HepG2 (cell line): ENCODE data around the gene TSHZ2. TPM values are rescaled to one million over a fixed set of nuclear protein-coding genes. Genes with fewer than 3 reads are reported as not detected.

ENCODE experiments used
- ATRX ChIP-seq: sonication (generic); formaldehyde crosslinking; IDR thresholded peaks from 2 replicates; pipeline ENCODE4 v1.4.0; 2020; ENCODE audit warnings: missing genetic modification reagents, borderline replicate concordance
- ELF1 ChIP-seq: sonication (generic); formaldehyde crosslinking; IDR thresholded peaks from 2 replicates; pipeline ENCODE4 v1.4.0; 2020; ENCODE audit warnings: missing genetic modification reagents
- FOSL1 ChIP-seq: sonication (generic); formaldehyde crosslinking; IDR thresholded peaks from 2 replicates; pipeline ENCODE4 v1.9.0; 2021; ENCODE audit warnings: missing genetic modification reagents, borderline replicate concordance
- GABPB1 ChIP-seq: IDR thresholded peaks from 2 replicates; pipeline ENCODE4 v1.6.1; 2016; ENCODE audit warnings: mild to moderate bottlenecking, missing genetic modification reagents, moderate library complexity, missing compliant biosample characterization
- HNF4A ChIP-seq: sonication (generic); formaldehyde crosslinking; IDR thresholded peaks from 2 replicates; pipeline ENCODE4 v1.4.0; 2020; ENCODE audit warnings: missing genetic modification reagents
- HOXA9 ChIP-seq: sonication (generic); formaldehyde crosslinking; IDR thresholded peaks from 2 replicates; pipeline ENCODE4 v1.8.1; 2022; ENCODE audit warnings: missing genetic modification reagents, mild to moderate bottlenecking, moderate library complexity, borderline replicate concordance
- KLF15 ChIP-seq: sonication (generic); formaldehyde crosslinking; IDR thresholded peaks from 2 replicates; pipeline ENCODE4 v1.8.1; 2023; ENCODE audit warnings: borderline replicate concordance, mild to moderate bottlenecking, inconsistent platforms, missing genetic modification reagents, mixed read lengths
- KMT2A ChIP-seq: sonication (generic); formaldehyde crosslinking; IDR thresholded peaks from 2 replicates; pipeline ENCODE4 v1.4.0; 2020; ENCODE audit warnings: missing genetic modification reagents
- MXD4 ChIP-seq: IDR thresholded peaks from 2 replicates; pipeline ENCODE4 v1.6.1; 2016; ENCODE audit warnings: mild to moderate bottlenecking, missing biosample characterization, missing genetic modification reagents
- NR0B2 ChIP-seq: sonication (generic); formaldehyde crosslinking; IDR thresholded peaks from 2 replicates; pipeline ENCODE4 v1.4.0; 2020; ENCODE audit warnings: mild to moderate bottlenecking, missing genetic modification reagents
- PCBP1 ChIP-seq: fragments of 200-400 bp; formaldehyde crosslinking; IDR thresholded peaks from 2 replicates; pipeline ENCODE4 v1.6.1; 2017; ENCODE audit warnings: mild to moderate bottlenecking, low read depth, low read length, borderline replicate concordance
- RBFOX2 ChIP-seq: fragments of 200-400 bp; formaldehyde crosslinking; IDR thresholded peaks from 2 replicates; pipeline ENCODE4 v1.6.1; 2017; ENCODE audit warnings: low read depth, mild to moderate bottlenecking, low read length
- RERE ChIP-seq: IDR thresholded peaks from 2 replicates; pipeline ENCODE4 v1.6.1; 2016; ENCODE audit warnings: low read depth, missing genetic modification reagents, missing compliant biosample characterization
- SRSF4 ChIP-seq: fragments of 200-400 bp; formaldehyde crosslinking; IDR thresholded peaks from one replicate; pipeline ENCODE4 v1.6.1; 2018; ENCODE audit warnings: mild to moderate bottlenecking, low read depth, low read length, moderate library complexity; ENCODE audit not compliant: poor library complexity, severe bottlenecking
- TCF7L2 ChIP-seq: IDR thresholded peaks from 2 replicates; pipeline ENCODE4 v1.6.1; 2011; ENCODE audit warnings: mild to moderate bottlenecking, low read depth, low read length, moderate library complexity
- ZBTB21 ChIP-seq: sonication (generic); formaldehyde crosslinking; IDR thresholded peaks from 2 replicates; pipeline ENCODE4 v1.4.0; 2020; ENCODE audit warnings: missing genetic modification reagents
- ZNF10 ChIP-seq: sonication (generic); formaldehyde crosslinking; IDR thresholded peaks from 2 replicates; pipeline ENCODE4 v1.4.0; 2020; ENCODE audit warnings: mild to moderate bottlenecking, low read depth, missing genetic modification reagents, borderline replicate concordance
- ZNF136 ChIP-seq: sonication (generic); formaldehyde crosslinking; IDR thresholded peaks from 2 replicates; pipeline ENCODE4 v1.8.1; 2022; ENCODE audit warnings: low read depth, mild to moderate bottlenecking, moderate library complexity, missing genetic modification reagents
- ZNF30 ChIP-seq: sonication (generic); formaldehyde crosslinking; IDR thresholded peaks from 2 replicates; pipeline ENCODE4 v1.5.0; 2020; ENCODE audit warnings: mild to moderate bottlenecking, missing genetic modification reagents
- ZNF44 ChIP-seq: sonication (generic); formaldehyde crosslinking; IDR thresholded peaks from 2 replicates; pipeline ENCODE4 v1.5.1; 2020; ENCODE audit warnings: mild to moderate bottlenecking, missing genetic modification reagents
- ZNF629 ChIP-seq: sonication (generic); formaldehyde crosslinking; conservative IDR thresholded peaks from 2 replicates; pipeline ENCODE4 v1.5.0; 2020; ENCODE audit warnings: missing genetic modification reagents
- ZNF891 ChIP-seq: sonication (generic); formaldehyde crosslinking; IDR thresholded peaks from 2 replicates; pipeline ENCODE4 v1.5.0; 2020; ENCODE audit warnings: mild to moderate bottlenecking, missing genetic modification reagents
- polyA plus RNA-seq, 8 experiments: library from polyadenylated mRNA; depleted of rRNA in 3 of 8; stranded (reverse) in 7 of 8; unstranded in 1 of 8; fragments of >200 nt; fragmentation: Illumina TruSeq in 4 of 8; extraction: Trizol in 4 of 8; gene quantifications; 2 replicates each; pipeline versions ENCODE4 v1.2.1 to v1.2.3, GENCODE V29; 2011 to 2016; ENCODE audit warnings: low read depth in 4 of 8, missing spikeins in 1 of 8, mixed read lengths in 1 of 8; ENCODE audit not compliant: insufficient read depth in 1 of 8
- total RNA-seq, 5 experiments: library from RNA; depleted of rRNA; stranded (reverse); fragments of >200 nt; fragmentation: Illumina TruSeq; extraction: Trizol; gene quantifications; 2 replicates each; pipeline ENCODE4 v1.2.3, GENCODE V29; 2016; ENCODE audit warnings: low read depth in 1 of 5

The TSHZ2 gene
- total and polyA plus RNA-seq, 2 of the 13 experiments (the other 11 are each of a cell fraction or from before 2014, with no cell fraction given) = 0.01 TPM; not detected in 1

- TF ChIP-seq ZNF891 (CRISPR knock-in tag) (no peak), ZBTB21 (0 out of 2 replicates have a peak, but pooled peaks have one; percentile 12), NR0B2 (CRISPR knock-in tag) (no peak), KLF15 (CRISPR knock-in tag) (no peak), PCBP1 (no peak), SRSF4 (no peak), HOXA9 (CRISPR knock-in tag) (no peak), ZNF30 (CRISPR knock-in tag) (no peak), HNF4A (CRISPR knock-in tag) (peak; percentile 82), KMT2A (CRISPR knock-in tag) (0 out of 2 replicates have a peak, but pooled peaks have one; percentile 27), RERE (CRISPR knock-in tag) (peak; percentile 89), RBFOX2 (no peak), FOSL1 (CRISPR knock-in tag) (peak; percentile 88), ELF1 (no peak), MXD4 (CRISPR knock-in tag) (0 out of 2 replicates have a peak, but pooled peaks have one; percentile 35), ZNF44 (CRISPR knock-in tag) (no peak), ATRX (CRISPR knock-in tag) (no peak), TCF7L2 (no peak; the same call in 1 of the 2 replicates), ZNF10 (CRISPR knock-in tag) (no peak), GABPB1 (CRISPR knock-in tag) (peak; percentile 48; the same call in 1 of the 2 replicates), ZNF629 (CRISPR knock-in tag) (no peak), ZNF136 (CRISPR knock-in tag) (no peak)
Measured at GRCh38 chr20:53077373-53078205, 105.4 kb downstream of the TSHZ2 start (continued).
